ENCODE measurements around the gene TEX48. TPM values are rescaled to one million over a fixed set of nuclear protein-coding genes. Genes with fewer than 3 reads are reported as not detected.

The TEX48 gene
- total RNA-seq, 1 donor from 2014 or later, result not detected

DNA sequence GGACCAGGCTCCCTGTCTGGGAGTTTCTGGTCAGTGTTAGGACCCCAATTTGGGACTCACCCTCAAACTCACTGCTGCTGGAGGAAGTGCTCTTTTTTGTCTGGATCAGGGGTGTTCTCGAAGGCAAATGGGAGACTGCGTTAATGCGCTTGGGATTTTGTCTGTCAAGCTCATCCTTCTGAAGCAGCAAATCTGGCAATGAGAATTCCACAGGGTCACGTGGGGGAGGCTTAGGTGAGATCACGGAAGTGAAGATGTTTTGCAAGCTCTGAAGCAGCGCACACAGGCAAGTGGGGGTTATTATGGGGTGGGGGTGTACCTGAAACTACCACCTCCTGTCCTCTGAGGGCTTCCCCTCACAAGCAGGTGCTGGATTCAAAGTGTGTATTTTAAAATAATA lies 13.8 kb downstream of the TEX48 start:
- no peak for DNase-seq (ENCODE audit: low read depth in 2 of 2)

- no peak for DNase-seq (ENCODE audit: low read depth in 2 of 2)
Observed at GRCh38 chr9:114666851-114667250, 15.1 kb downstream of the TEX48 start.

- DNase-seq (ENCODE audit: low read depth in 2 of 2), result no peak
Observed at GRCh38 chr9:114666401-114666800, 15.6 kb downstream of the TEX48 start.

DNA sequence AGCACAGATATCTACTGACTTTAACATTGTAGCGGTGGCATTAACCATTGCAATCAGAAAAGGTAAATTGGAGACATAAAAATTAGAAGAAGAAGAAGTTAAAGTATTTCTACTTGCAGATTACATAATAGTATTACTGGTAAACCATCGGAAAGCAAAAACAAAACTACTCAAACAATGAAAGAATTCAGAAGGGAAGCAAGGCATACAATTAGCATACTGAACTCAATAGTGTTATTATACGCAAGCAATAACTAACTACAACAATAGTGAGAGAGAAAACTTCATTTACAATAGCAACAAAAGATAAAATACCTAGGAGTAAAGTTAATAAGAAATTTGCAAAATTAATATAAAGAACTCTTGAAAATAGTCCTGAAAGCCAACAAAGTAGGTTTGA lies 17.8 kb downstream of the TEX48 start:
- DNase-seq (ENCODE audit: low read depth in 2 of 2), result no peak

- DNase-seq (ENCODE audit: low read depth in 2 of 2), result peak; percentile 49 to 57
Observed at GRCh38 chr9:114662081-114662989, 19.7 kb downstream of the TEX48 start.

- DNase-seq (ENCODE audit: low read depth in 2 of 2), result no peak
Observed at GRCh38 chr9:114657705-114658104, 24.3 kb downstream of the TEX48 start, which contains the start of gene TEX53. Gene TEX53, minus strand, starts transcription at chr9:114657805. Its CDS starts 31 bp downstream, at chr9:114657774.

- DNase-seq (ENCODE audit: low read depth in 2 of 2), result no peak
Observed at GRCh38 chr9:114656301-114656700, 25.7 kb downstream of the TEX48 start.

- no peak for DNase-seq (ENCODE audit: low read depth in 2 of 2)
Observed at GRCh38 chr9:114655689-114656088, 26.3 kb downstream of the TEX48 start.

- DNase-seq (ENCODE audit: low read depth in 2 of 2), result peak; percentile 79 to 83
Observed at GRCh38 chr9:114653556-114654159, 28.3 kb downstream of the TEX48 start.

DNA sequence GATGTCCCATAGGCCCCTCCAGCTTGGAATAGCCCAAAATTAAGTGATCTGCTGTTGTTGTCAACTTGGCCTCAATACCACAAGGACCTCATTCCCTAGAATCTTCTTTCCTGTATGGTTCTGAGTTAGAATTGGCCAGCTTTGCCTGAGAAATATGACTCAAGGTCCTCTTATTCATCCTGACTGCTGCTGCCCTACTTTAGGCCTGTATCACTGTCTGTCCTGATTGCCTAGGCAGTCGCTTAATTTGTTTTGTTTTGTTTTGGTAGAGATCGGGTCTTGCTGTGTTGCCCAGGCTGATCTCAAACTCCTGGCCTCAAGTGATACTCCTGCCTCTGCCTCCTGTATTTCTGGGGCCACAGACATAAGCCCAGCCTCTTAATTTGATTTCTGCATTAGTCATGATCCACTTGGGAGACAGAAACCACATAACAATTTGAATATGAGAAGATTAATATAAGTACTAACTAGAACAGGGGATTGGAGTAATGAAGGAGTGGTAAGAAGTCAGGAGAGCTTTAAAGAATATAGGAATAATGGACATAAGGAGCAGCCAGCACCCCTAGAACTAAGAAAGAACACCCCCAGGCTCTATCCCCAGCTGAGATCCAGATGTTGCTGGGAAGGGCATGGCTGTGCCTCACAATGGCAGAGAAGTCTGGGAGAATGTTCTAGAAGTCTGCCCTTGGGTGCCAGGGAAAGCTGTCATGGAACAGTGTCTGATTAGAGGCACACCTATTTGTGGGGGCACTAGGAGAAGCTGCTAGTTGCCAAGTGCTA lies 29.0 kb downstream of the TEX48 start:
- DNase-seq (ENCODE audit: low read depth in 2 of 2), result peak in 1 of 2 donors; percentile 26

GRCh38 chr9:114643896-114644295 lies 38.1 kb downstream of the TEX48 start:
- no peak for DNase-seq (ENCODE audit: low read depth in 2 of 2)

GRCh38 chr9:114643001-114643400 lies 39.0 kb downstream of the TEX48 start:
- no peak for DNase-seq (ENCODE audit: low read depth in 2 of 2)

DNA sequence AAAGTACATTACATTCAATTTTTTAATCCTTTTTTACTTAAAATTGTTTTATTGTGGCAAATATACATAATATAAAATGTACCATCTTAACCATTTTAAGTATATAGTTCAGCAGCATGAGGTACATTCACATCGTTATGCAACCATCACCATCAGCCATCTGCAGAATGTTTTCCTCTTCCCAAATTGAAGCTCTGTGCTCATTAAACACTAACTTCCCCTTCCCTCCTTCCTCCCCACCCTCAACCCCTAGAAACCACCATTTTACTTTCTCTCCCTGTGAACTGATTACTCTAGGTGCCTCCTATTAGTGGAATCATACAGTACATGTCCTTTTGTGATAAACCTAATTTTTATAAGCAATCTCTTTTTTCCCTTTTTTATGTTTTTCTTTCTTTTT lies 40.0 kb downstream of the TEX48 start:
- DNase-seq (ENCODE audit: low read depth in 2 of 2), result no peak

DNA sequence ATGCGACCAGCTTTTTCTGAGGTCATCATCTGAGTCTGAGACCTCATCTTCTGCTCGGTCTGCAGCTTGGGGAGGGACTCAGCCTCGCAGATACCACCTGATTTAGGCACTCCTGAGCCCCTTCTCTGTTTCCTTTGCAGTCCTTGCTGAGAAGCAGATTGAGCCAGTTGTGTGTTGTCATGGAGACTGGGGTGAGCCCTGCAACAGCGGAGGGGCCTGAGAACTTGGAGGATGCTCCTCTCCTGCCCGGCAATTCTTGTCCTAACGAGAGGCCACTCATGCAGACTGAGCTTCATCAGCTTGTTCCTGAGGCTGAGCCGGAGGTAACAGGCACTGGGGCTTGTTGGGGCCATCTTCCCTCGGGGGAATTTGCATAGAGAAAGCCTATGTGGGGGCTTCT lies 43.6 kb downstream of the TEX48 start:
- DNase-seq (ENCODE audit: low read depth in 2 of 2), result no peak

DNA sequence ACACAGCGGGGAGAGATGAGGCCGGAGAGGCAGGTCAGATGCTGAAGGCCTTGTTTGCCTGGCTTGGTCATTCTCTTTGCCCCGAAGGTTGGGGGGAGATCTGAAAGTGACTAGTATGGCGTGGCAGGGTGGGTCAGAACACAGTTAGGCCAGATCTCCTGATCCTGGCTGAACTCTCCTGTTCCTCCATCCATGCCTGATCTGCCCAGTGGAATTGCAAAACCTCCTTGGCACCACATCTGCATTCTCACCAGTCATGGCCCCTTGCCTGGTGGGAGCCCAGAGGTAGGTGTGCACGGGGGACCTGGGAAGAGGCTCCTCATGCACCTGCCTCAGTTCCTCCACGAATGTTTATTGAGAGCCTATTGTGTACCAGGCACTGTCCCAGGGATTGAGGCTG lies 47.6 kb downstream of the TEX48 start:
- no peak for DNase-seq (ENCODE audit: low read depth in 2 of 2)

- no peak for DNase-seq (ENCODE audit: low read depth in 2 of 2)
Observed at GRCh38 chr9:114633438-114634089, 48.4 kb downstream of the TEX48 start.

GRCh38 chr9:114631166-114631565 lies 50.8 kb downstream of the TEX48 start:
- no peak for DNase-seq (ENCODE audit: low read depth in 2 of 2)

DNA sequence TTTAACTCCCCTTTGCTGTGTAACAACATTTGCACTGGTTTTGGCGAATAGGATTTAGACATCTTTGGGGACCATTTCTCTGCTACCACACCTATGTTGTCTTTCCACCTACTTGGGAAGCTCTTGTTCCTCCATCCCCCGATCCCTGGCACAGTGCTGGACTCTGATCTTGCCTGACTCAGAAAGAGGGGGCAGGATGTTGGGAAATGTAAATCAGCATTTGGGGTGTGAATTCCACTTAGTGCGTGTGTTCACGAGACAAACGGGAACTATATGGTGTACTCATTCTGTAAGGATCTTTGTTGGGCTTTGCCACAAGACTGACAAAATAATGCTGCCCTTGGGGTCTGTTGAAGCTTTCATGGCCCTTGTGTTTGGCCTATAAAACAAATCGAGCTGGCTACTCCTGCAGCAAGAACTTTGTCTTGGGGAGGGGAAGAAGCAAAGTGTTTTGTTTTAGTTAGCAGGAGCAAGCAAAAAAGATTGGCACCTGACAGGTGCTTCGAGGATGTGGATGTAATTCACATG lies 52.4 kb downstream of the TEX48 start:
- DNase-seq (ENCODE audit: low read depth in 2 of 2), result no peak

DNA sequence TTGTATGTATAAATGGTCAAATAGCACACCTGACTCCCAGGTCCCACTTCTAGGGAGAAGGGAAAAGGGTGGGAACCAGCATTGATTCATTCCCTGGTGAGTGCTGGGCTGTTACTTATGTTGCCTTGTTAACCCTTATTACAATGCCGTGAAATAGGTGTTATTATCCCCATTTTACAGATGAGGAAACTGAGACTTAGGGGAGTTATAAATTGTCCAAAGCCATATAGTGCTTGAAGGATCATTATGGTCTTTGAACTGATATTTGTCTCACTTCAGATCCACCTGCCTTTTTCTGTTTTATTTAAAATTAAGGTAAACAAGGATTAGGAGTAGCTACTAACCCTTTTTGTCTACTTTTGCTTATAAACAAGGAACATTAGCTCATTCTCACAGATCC lies 54.4 kb downstream of the TEX48 start:
- no peak for DNase-seq (ENCODE audit: low read depth in 2 of 2)

DNA sequence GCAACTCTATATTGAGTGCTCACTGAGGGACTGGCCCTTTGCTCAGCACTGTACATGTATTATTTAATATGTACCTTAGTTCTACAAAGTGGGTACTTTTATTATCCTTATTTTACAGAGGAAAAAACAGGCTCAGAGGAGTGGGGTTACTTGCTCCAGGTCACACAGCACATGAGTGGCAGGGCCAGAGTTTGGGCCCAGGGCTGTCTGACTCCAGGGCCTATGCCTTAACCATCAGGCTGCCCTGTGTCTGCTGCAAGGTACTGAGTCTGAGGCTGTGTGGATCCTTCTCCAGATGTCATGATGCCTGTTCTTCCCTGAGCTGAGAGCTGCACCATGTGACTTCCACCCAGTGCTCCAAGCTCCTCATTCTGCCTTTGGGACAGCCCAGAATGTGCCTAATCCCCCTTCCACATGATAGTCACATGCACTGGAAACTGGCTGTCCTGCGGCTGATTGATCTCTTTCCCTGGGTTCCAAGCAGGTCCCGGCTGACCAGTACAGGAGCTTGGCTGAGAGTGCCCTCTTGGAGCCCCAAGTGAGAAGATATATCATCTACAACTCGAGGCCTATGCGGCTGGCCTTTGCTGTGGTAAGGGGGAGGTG lies 55.5 kb downstream of the TEX48 start:
- no peak for DNase-seq (ENCODE audit: low read depth in 2 of 2)

DNA sequence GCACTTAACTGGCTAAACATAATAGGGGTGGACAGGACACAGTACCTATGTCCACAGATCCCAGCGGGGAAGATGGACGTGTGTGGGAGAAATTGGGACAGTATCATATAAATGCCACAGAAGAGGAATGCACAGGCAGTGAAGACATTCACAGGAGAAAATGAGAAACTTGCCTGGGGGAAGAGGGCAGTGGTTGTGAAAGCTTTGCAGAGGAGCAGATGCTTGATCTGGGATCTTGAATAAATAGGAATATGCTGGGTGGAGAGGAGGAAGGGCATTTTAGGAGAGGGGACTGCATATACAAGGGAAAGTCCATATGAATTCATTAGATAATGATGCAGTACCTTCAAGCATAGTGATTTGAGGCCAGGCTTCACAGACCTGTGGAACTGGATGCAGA lies 57.3 kb downstream of the TEX48 start:
- no peak for DNase-seq (ENCODE audit: low read depth in 2 of 2)
